Right lobe of liver (tissue), 6 donors: Measurements from ENCODE around the gene SPRYD4. TPM values are rescaled to one million over a fixed set of nuclear protein-coding genes. Genes with fewer than 3 reads are reported as not detected.

Experiments used
- ATAC-seq, 4 donors: fragments of 200-7000 bp; cut with Tn5 transposase; one replicate each; pipeline ENCODE4 v1.9.1; 2020; ENCODE audit warnings: mild to moderate bottlenecking in 4 of 4, moderate library complexity in 4 of 4
- DNase-seq, 3 donors: peaks; one replicate each; pipeline ENCODE4 v3.0.0-alpha.2; 2020
- H3K27ac ChIP-seq, 3 donors: fragments of 200-600 bp; one replicate each; pipeline ENCODE4 v1.8.0; 2022
- H3K27me3 ChIP-seq, 2 donors: fragments of 200-600 bp; one replicate each; pipeline ENCODE4 v1.8.0; 2022
- H3K36me3 ChIP-seq, 4 donors: fragments of 200-600 bp; sonication (generic) in 1 of 4; one replicate each; pipeline versions ENCODE4 v1.5.1 to v1.8.0; 2017 to 2022; ENCODE audit warnings: control low read depth in 1 of 4
- H3K4me1 ChIP-seq, 4 donors: fragments of 200-600 bp; sonication (generic) in 1 of 4; one replicate each; pipeline versions ENCODE4 v1.5.1 to v1.8.0; 2017 to 2022; ENCODE audit warnings: control low read depth in 1 of 4
- H3K4me3 ChIP-seq, 3 donors: fragments of 200-600 bp; one replicate each; pipeline ENCODE4 v1.8.0; 2022
- H3K9me3 ChIP-seq, 4 donors: fragments of 200-600 bp; sonication (generic) in 1 of 4; one replicate each; pipeline versions ENCODE4 v1.5.1 to v1.8.0; 2017 to 2022; ENCODE audit warnings: control low read depth in 1 of 4
- CTCF ChIP-seq, 4 donors: fragments of 200-600 bp in 3 of 4; fragments of 450-650 bp in 1 of 4; IDR thresholded peaks; one replicate each; pipeline versions ENCODE4 v1.5.1 to v1.8.0; 2016 to 2022; ENCODE audit warnings: antibody characterized with exemption in 4 of 4, mild to moderate bottlenecking in 2 of 4
- POLR2A ChIP-seq: fragments of 450-650 bp; IDR thresholded peaks from one replicate; pipeline ENCODE4 v1.6.1; 2017; ENCODE audit warnings: antibody characterized with exemption, mild to moderate bottlenecking
- WGBS: methylation state at CpG from one replicate; pipeline ENCODE4 v1.1.6; 2018; ENCODE audit warnings: low coverage, low lambda C conversion rate; ENCODE audit not compliant: insufficient coverage; ENCODE audit errors: missing lambda C conversion rate; 5-methylcytosine and 5-hydroxymethylcytosine counted together
- intact Hi-C, 2 donors: fragments of 100-400 bp; cut with DNase I; formaldehyde crosslinking; loops; one replicate each; pipeline versions ENCODE4 v1.11.2 to v1.14.1; 2022
- total RNA-seq, 6 experiments: library from RNA; depleted of rRNA in 2 of 6; stranded (reverse); fragments of >200 nt in 2 of 6; fragmentation: NEBNext Ultra II Directional in 3 of 6; extraction: Animal tissue kit (Norgen Biotek cat#: 25700) in 3 of 6; gene quantifications; one replicate each; pipeline versions ENCODE4 v1.1.0 to v1.2.4, GENCODE V29; 2016 to 2023
- donor health status: DM: no; HTN: yes; CAD: no.
- donor health status: DM: no; HTN: no; CAD: no.
- donor health status: DM: no; HTN: no; CAD: no.
- donor health status: DM: no; HTN: yes; CAD: no.
- donor health status: DM: no; HTN: yes; CAD: no.

SPRYD4 gene
- total RNA-seq, 6 experiments from 2014 or later: 4.7 to 11.1 (median 7.8) TPM

GRCh38 chr12:56448860-56449621 is 19.3 kb upstream of the SPRYD4 start, which contains the start of gene TIMELESS:
Gene TIMELESS, minus strand, starts transcription at chr12:56449426. Its CDS starts 15,256 bp downstream, at chr12:56434170.
- peak within 1 kb of the TSS; percentile 66 to 92 (median 77) for H3K4me3 ChIP-seq
- no peaks in the 10 kb centered on the region for H3K27me3 ChIP-seq
- peak within 1 kb of the TSS; percentile 56 to 83 (median 71) for H3K27ac ChIP-seq
- peak; percentile 97 to 98 (median 98) for ATAC-seq
- intact Hi-C loops: no loop called here
- DNase-seq: peak; percentile 91 to 94 (median 92)
- H3K4me1 ChIP-seq: no peaks in the 10 kb centered on the region
- TF ChIP-seq POLR2A (peak; percentile 75), CTCF (IDR thresholded peaks at IDR 0.05) (no peak)
- no peaks in the 10 kb centered on the region for H3K36me3 ChIP-seq
- WGBS: under 1% methylated on average over 14 of the region's 58 CpGs
- no peaks in the 10 kb centered on the region for H3K9me3 ChIP-seq

- no peak for TF ChIP-seq POLR2A
- TF ChIP-seq CTCF (IDR thresholded peaks at IDR 0.05): no peak
- DNase-seq (no peak), ATAC-seq (no peak)
- Histone ChIP-seq H3K4me3 (peak overlapping the region; percentile 66 to 92 (median 77)), H3K27me3 (no peaks in the 10 kb centered on the region), H3K36me3 (no peaks in the 10 kb centered on the region), H3K27ac (peak overlapping the region; percentile 56 to 83 (median 71)), H3K9me3 (no peaks in the 10 kb centered on the region), H3K4me1 (no peaks in the 10 kb centered on the region)
- 37% methylated on average over 5 of the region's 5 CpGs for WGBS
- intact Hi-C loops: no loop called here
These were observed 18.8 kb upstream of the SPRYD4 start for GRCh38 chr12:56449622-56449984.

GRCh38 chr12:56450241-56450640 is 18.1 kb upstream of the SPRYD4 start:
- TF ChIP-seq POLR2A (no peak), CTCF (IDR thresholded peaks at IDR 0.05) (no peak)
- intact Hi-C loops: loop anchor here (10.0 kb wide), 1 partner anchor 95 kb away; no protein-coding TSS in a partner anchor
- H3K27me3 ChIP-seq: no peaks in the 10 kb centered on the region
- no peaks in the 10 kb centered on the region for H3K36me3 ChIP-seq
- ATAC-seq (no peak), DNase-seq (no peak)
- no peak overlapping the region for H3K27ac ChIP-seq
- H3K4me3 ChIP-seq: no peak overlapping the region
- no peaks in the 10 kb centered on the region for H3K9me3 ChIP-seq
- WGBS: 96% methylated on average over 3 of the region's 3 CpGs
- no peaks in the 10 kb centered on the region for H3K4me1 ChIP-seq

- 89% methylated on average over 5 of the region's 5 CpGs for WGBS
- intact Hi-C loops: loop anchor here (10.0 kb wide), 1 partner anchor 96 kb away; no protein-coding TSS in a partner anchor
- H3K9me3 ChIP-seq: no peaks in the 10 kb centered on the region
- H3K36me3 ChIP-seq: no peaks in the 10 kb centered on the region
- ATAC-seq: no peak
- no peaks in the 10 kb centered on the region for H3K4me1 ChIP-seq
- H3K27ac ChIP-seq: no peak overlapping the region
- TF ChIP-seq POLR2A (no peak), CTCF (IDR thresholded peaks at IDR 0.05) (no peak)
- no peak for DNase-seq
- H3K27me3 ChIP-seq: no peaks in the 10 kb centered on the region
- no peak overlapping the region for H3K4me3 ChIP-seq
These were observed 17.2 kb upstream of the SPRYD4 start for GRCh38 chr12:56451147-56451546.
